RKO (cell line): ENCODE measurements around the gene RTL1.

Experiments used
- DNase-seq: peaks from one replicate; pipeline ENCODE4 v3.0.0-alpha.2; 2016; ENCODE audit warnings: low spot score

The RTL1 gene

GRCh38 chr14:100903672-100904185 is at the start of gene RTL1:
Gene RTL1 (minus strand): TSS chr14:100903722. CDS start chr14:100884788, 18,934 bp downstream.
- DNase-seq: no peak

GRCh38 chr14:100950024-100950423 is 46.5 kb upstream of the RTL1 start:
- no peak for DNase-seq

- DNase-seq: no peak
These were observed 40.5 kb upstream of the RTL1 start for GRCh38 chr14:100944052-100944451.

GRCh38 chr14:100930270-100930669 is 26.7 kb upstream of the RTL1 start:
- DNase-seq: no peak

GRCh38 chr14:100915560-100915959 is 12.0 kb upstream of the RTL1 start:
- DNase-seq: no peak

GRCh38 chr14:100914597-100915021 is 11.1 kb upstream of the RTL1 start:
- no peak for DNase-seq

GRCh38 chr14:100911665-100912316 is 8.3 kb upstream of the RTL1 start:
- no peak for DNase-seq

GRCh38 chr14:100910888-100911664 is 7.6 kb upstream of the RTL1 start:
- DNase-seq: no peak

- no peak for DNase-seq
These were observed 5.9 kb upstream of the RTL1 start for GRCh38 chr14:100909439-100909838.

- DNase-seq: no peak
These were observed 3.7 kb upstream of the RTL1 start for GRCh38 chr14:100907240-100907639.

- no peak for DNase-seq
These were observed 2.9 kb upstream of the RTL1 start for GRCh38 chr14:100906420-100906819.

GRCh38 chr14:100905166-100905565 is 1.6 kb upstream of the RTL1 start:
- no peak for DNase-seq

- no peak for DNase-seq
These were observed 975 bp upstream of the RTL1 start for GRCh38 chr14:100904307-100905087.

GRCh38 chr14:100903134-100903468 is 421 bp downstream of the RTL1 start:
- no peak for DNase-seq

- DNase-seq: no peak
These were observed 1.0 kb downstream of the RTL1 start for GRCh38 chr14:100902295-100903133.

- no peak for DNase-seq
These were observed 1.9 kb downstream of the RTL1 start for GRCh38 chr14:100901391-100902183.

GRCh38 chr14:100900837-100901390 is 2.6 kb downstream of the RTL1 start:
- peak; percentile 25 for DNase-seq

- no peak for DNase-seq
These were observed 3.4 kb downstream of the RTL1 start for GRCh38 chr14:100899884-100900771.
